Stimulated activated CD8-positive, alpha-beta memory T cell treated with anti-CD3 and anti-CD28 coated beads, Interleukin-12 subunit alpha, Interleukin-12 subunit beta, amount 100 ng/mL, for 4 hours (primary cell): ENCODE results near the gene MID2.
"Not testable (repeated sequence)": the region's sequence is repeated elsewhere in the genome, so short reads cannot be mapped to it uniquely, and the experiment has no call there.

Source experiments
- DNase-seq: peaks from one replicate; pipeline ENCODE4 v3.0.0-alpha.2; 2020; ENCODE audit warnings: low read depth

MID2 gene, protein sequence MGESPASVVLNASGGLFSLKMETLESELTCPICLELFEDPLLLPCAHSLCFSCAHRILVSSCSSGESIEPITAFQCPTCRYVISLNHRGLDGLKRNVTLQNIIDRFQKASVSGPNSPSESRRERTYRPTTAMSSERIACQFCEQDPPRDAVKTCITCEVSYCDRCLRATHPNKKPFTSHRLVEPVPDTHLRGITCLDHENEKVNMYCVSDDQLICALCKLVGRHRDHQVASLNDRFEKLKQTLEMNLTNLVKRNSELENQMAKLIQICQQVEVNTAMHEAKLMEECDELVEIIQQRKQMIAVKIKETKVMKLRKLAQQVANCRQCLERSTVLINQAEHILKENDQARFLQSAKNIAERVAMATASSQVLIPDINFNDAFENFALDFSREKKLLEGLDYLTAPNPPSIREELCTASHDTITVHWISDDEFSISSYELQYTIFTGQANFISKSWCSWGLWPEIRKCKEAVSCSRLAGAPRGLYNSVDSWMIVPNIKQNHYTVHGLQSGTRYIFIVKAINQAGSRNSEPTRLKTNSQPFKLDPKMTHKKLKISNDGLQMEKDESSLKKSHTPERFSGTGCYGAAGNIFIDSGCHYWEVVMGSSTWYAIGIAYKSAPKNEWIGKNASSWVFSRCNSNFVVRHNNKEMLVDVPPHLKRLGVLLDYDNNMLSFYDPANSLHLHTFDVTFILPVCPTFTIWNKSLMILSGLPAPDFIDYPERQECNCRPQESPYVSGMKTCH

DNA sequence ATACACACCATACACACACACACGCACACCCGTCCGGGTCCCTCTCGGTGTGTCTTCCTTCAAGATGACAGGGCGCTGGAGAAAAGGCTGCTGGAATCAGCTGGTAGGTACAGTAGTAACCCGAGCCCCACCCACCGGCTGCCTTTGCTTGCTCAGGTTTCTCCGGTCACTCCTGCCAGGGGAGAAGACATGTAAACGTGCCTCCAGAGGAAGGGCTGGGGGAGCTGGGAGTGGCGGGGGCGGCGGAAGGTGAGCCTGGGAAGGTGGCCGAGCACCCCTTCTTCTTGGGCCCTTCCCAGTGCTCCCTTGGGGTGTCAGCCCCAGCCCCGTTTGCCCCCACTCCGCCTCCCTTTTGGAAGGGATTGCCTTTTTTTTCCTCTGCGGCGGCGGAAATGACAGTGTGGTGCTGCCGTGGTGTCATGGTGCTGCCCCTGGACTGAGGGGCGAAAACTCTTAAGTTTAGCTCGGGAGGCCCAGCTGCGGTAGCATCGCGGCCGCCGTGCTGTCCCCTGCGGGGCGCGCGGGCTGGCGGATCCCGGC is at the start of gene MID2:
TSS of gene MID2 (plus strand) at position 169 of the 540 bp plus-strand sequence. CDS start 561 bp downstream, outside the sequence.
- peak; percentile 8 for DNase-seq

DNA sequence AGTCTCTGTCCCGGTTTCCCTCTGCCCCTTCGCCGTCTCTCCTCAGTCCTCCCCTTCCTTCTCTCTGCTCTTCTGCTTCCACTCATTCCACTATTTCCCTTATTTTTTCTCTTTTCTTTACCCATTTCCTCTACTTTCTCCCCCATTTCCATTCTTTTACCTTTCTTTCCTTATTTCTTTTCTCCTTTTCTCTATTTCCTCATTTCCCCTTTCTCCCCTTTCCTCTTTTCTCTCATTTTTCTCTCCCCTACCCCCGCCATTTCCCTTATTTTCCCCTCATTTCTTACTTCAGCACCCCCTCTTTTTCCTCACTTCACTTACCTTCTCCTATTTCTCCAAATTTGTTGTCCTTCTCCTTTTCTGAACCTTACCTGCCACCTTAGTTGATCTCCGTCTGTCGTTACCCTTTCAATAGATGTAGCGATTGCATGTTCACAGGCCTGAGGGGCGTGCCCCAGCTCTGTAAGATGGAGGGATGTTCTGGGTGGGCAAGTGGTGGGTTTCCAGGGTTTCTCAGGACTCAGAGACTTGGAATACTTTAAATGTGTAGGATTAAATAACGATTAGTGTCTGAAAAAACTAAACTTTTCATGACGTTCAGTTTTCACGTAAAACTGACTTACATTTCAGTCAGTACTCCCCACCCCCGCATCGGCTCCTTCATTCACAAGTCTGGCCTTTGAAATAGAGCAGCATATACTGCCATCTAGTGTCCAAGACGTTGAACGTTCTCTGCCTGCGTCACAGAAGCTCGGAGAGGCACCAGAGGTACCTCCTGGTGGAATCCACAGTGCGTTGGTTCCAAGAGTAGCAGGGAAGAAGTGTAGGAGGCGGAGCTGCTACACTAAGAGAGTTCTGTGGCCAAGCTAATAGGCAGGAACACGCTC is 48.8 kb upstream of the MID2 start:
- DNase-seq: peak; percentile 51

DNA sequence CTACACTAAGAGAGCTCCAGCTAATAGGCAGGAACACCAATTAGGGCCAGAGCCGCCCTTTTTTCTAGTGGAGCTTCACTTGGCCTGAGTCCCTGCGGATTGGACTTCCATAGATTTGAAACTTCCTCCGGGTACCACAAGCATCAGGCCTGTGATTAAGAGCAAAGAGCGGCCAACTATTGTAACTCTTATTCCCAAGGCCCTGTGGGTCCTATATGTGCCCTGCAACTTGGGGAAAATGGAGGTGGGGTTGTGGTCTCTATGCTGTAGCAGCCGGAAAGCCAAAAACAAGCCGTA is 48.2 kb upstream of the MID2 start, which contains the start of gene NCBP2L:
TSS of gene NCBP2L (plus strand) at position 198 of the 297 bp plus-strand sequence. CDS start 16,488 bp downstream, outside the sequence.
- DNase-seq: no peak

DNA sequence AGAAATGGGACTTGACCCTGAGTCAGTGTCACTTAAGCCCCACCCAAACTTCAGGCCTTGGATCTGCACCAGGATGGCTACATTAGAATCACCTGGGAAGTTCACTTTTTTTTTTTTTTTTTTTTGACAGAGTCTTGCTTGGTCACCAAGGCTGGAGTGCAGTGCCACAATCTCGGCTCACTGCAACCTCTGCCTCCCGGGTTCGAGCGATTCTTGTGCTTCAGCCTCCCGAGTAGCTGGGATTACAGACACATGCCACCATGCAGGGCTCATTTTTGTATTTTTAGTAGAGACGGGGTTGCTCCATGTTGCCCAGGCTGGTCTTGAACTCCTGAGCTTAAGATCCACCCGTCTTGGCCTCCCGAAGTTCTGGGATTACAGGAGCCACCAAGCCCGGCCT is 45.1 kb upstream of the MID2 start:
- no peak for DNase-seq

DNA sequence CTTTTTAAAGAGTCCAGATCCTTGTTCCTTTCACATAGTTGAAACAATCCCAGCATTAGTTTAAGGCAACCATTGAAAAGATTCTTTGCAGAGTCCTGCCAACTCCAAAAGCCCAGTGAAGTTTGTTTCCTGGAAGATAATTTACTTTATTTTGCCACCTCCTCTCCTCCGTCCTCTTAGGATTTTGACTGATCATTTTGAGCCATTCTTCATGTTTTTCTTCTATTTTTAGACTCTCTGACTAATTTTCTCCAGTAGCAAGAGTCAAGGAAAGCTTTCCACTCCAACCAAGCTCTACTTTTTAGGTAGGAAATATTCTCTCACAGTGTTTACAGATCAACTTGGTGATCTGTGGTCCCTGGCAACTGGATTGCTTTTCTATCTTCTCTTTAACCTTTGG is 37.8 kb upstream of the MID2 start:
- DNase-seq: no peak

DNA sequence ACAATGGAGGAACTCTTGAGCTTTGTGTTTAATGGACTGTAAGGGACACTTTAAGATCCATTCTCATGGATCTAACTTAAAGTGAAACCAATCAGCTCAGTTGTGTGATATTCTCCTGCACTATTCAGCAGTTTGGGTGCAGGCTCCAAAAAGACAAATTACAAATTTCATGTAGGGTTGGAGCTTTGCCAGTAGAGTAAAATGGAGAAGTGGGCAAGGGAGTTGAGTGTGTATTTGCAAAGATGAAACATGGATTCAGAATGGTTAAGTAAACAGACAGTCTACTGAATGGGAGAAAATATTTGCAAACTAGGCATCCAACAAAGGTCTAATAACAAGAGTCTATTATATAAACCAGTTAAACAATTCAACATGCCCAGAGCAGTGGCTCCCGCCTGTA is 21.2 kb upstream of the MID2 start:
- no peak for DNase-seq

DNA sequence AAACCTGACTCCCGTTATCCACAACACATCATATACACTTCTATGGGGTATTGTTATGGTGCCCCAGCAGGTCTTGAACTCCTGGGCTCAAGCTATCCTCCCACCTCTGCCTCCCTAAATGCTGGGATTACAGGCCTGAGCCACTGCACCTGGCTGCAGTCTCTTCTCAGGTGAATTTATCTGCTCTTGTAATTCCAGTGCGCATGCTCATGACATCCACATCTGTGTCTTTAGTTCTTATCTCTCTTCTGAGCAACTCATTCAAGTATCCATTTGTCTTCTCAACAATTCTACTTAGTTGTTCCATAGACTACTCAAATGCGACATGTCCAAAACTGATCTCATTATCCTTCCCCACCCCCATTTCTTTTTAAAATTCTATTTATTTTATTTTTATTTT is 20.5 kb upstream of the MID2 start:
- DNase-seq: no peak

DNA sequence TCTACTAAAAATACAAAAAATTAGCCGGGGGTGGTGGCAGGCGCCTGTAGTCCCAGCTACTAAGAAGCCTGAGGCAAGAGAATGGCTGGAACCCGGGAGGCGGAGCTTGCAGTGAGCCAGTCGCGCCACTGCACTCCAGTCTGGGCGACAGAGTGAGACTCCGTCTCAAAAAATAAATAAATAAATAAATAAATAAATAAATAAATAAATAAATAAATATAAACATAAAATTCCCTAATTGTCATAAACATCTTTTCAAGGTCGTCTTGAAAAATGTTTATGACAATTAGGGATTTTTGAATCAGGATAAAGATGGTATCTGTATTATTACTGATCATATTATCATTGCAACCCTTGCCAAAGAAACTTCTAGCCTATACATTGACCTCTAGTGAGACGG is 15.6 kb upstream of the MID2 start:
- DNase-seq: not testable (repeated sequence)

DNA sequence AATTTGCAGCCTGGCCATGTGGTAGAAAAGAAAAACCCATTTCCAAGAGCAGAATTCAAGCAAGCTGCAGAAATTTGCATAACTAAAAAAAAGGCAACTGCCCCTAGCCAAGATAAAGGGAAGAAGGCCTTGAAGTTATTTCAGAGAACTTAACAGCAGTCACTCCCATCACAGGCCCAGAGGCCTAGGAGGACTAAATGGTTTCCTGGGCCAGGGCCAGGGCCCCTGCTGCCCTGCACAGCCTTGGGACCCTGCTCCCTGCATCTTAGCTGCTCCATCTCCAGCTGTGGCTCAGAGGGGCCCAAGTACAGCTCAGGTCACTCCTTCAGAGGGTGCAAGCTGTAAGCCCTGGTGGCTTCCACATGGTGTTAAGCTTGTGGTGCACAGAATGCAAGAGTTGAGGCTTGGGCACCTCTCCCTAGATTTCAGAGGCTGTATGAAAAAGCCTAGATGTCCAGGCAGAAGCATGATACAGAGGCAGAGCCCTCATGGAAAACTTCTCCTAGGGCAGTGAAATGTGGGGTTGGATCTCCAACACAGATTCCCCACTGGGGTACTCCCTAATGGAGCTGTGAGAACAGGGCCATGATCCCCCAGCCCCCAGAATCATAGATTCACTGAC is 6.7 kb upstream of the MID2 start:
- no peak for DNase-seq

DNA sequence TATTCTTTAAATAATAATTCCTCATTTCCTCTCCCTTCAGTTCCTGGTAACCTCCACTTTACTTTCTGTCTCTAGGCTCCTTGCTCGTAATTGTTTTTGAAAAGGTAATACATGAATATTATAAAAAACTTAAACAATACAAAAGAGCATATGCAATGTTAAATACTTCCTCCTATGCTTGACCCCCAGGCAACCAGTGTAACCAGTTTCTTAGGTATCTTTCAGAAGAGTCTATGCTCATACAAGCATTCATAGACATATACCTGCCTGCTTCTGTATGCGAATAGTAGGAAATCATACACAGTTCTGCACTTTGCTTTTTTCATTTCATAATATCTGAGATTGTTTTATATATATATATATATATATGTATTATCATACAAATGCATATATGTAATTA is 2.6 kb upstream of the MID2 start:
- DNase-seq: no peak

DNA sequence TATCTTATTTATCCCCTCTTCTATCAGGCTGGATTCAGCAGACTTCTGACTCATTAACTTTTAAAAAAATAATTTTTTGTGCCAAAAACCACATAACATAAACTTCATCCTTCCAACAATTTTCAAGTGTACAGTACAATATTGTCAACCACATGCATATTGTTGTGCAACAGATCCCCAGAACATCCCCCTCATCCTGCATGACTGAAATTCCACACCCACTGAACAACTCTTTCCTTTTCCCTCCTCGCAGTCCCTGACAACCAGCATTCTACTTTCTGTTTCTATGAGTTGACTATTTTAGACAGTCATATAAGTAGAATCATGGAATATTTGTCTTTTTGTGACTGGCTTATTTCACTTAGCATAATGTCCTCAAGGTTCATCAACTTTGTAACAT is 2.2 kb upstream of the MID2 start:
- no peak for DNase-seq

DNA sequence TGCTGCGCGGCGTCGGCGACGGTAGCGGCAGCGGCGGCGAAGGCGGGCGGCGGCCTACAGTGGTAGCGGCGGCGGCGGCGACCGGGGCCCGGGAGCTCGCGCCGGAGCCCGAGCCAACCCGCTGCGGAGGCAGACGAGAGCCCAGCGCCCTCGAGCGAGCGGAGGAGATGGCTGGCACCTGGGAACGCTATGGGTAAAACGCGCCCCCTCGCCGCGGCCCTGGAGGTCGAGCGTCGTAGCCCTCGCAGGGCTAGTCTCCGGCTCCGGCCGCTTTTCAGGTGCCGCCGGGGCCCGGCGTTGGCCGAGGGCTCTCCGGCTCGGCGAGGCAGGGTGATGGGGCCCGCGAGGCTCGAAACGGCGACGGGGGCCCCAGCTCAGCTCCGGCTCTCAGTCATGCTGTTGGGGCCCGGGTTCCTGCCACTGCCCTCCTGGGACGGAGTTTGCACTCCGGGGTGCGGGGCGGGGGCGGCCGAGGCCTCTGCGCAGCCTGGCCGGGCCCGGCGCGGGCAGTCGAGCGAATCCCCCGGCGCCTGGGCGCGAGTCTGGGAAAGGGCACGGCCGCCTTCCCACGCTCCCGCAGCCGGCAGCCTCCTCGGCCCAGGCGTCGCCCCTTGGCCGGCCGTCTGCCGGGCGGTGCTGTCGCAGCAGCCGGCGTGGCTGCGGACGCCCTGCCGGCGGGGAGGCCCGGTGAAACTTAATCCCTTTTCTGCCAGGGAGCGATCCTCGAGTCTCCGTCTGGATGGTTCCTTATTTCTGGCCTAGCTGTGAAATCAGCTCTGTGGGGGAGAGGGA is 768 bp downstream of the MID2 start:
- DNase-seq: peak; percentile 11

DNA sequence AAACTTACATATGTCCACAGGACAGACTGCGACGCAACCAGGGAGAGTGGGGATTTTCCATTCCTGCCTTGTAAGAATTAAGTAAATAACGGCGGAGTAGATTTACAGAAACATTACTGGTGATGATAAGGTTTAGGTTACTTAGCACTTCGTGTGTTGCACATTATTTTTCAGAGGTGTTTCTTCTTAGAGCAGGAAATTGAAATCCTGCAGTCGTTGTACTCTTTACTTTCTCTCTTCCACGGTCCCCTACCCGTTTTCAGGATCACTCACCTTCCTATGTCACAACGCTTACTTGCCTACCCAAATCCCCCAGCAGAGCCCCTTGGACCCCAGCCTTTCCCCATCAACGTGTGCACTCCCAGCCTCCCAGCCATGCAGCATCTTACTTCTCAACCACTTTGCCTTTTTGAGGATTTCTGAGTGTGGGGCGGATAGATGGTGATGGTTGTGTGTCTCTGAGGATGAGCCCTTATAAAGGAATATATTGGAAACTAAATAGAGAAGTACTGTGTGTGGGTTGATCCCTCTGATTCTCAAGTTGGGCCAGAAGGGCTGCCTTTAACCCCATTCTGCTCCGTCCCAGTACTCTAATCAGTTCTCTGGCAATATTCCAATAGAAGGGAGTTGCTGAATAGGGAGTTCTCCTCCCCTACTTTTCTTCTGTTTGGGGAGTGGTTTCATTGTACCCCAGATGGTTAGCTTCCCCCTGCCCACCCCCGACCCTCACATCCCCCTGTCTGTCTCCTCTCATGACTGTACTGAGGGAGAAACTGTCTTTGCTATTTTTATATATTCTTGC is 1.6 kb downstream of the MID2 start:
- DNase-seq: no peak

DNA sequence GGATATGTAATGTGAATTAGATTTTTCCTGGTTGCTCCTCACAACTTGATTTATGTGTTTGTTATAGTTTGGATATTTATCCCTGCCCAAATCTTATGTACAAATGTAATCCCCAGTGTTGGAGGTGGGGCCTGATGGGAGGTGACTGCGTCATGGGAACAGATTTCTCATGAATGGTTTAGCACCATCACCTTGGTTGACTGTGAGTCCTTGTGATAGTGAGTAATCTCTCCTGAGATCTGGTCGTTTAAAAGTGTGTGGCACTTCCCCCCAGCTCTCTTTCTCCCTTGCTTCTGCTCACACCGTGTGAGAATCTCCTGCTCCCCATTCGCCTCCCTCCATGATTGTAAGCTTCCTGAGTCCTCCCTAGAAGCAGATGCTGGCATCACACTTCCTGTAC is 2.2 kb downstream of the MID2 start:
- no peak for DNase-seq

DNA sequence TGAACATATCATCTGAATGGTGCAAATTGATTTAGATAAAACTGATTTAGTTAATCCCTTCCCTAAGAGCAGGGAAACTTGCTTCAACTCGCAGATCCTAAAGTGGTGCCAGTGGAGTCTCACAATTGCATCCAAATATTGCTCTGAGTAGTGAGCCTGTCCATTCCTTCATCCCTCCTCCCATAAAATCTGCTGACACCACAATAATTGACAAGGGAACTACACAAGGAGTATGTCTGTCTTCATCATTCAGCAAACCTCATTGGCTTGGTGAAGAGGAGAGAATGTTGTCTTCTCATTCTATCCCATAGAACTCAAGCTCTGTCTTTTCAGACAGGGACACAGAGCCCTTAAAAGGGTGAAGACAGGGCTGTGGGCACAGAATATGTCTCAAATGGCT is 4.2 kb downstream of the MID2 start:
- no peak for DNase-seq

DNA sequence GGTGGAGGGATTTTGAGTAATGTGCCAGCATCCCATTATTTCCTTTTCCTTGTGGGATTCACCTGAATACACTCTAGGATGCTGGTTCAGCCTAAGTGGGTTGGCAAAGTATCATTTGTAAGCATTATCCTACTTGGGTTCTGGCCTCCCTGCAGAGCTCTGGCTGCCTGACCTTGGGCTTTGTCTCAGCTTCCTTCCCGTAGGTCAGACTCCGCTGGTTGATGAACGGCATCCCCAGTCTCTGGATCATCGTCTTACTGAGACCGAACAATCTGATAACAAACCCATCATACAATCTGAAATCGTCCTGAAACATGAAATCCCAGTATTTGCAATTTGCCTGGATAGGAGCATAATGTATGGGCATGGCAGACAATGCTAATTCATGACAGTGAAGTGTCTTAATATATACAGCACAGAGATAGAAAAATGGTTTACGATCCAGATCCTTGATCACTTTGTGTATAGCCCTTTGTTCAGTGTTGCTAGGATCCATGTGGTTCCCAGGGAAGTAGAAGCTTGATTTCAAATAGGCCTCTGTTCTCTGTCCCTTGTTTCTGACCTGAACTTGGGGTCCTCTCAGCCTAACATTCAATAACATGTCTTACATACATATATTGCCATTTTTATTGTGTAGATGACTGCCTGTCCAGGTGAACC is 5.5 kb downstream of the MID2 start:
- no peak for DNase-seq

DNA sequence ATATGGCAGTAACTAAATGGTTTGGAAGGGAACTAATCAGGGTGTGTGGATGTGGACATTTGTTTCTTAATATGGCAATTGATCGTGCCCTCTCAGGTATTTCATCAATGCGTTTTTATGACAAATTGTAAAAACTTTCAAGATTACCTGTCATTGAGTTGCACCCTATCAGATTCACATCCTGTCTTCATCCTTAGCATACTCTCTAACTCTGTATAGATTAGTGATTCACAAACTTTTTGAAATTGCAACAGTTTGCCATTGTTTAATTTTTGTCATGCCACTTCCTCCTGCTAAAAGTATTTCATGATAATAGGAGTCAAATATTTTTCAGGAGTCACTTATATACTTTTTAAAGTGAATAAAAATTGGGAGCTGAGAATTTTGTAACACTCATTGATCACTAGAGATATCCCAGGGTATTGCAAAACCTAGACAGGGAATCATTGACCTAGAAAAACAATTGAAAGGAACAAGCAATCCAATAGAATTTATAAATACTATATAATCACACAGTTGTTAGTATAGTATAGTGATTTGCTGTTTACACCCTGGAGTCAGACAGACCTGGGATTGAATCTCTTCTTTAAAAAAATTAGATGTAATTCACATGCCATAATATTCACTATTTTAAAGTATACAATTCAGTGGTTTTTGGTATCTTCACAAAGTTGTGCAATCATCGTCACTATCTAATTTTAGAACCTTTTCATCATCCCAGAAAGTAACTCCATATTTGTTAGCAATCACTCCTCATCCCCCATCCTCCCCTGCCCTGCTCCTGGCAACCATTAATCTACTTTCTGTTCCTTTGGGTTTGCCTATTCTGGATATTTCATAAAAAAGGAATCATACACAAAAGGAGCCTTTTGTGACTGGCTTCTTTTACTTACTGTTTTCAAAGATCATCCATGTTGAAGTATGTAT is 8.9 kb downstream of the MID2 start:
- no peak for DNase-seq

DNA sequence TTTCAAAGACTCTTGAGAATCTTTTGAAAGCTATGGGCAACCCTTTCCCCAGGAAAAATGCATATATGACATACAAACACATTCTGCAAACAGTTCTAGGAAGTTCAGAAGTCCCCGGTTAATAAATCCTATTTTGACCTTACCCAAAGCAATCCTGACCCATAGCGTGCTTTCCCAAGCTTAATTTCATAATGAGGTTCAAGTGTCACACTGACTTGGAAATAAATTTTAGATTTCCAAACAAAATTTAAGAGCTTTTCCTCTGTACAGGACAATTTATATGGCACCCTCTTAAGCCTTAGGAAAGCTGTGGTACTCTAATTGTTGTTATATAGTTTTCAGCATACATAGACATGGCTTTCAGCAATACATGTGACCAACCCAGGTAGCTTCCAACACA is 11.3 kb downstream of the MID2 start:
- DNase-seq: no peak

DNA sequence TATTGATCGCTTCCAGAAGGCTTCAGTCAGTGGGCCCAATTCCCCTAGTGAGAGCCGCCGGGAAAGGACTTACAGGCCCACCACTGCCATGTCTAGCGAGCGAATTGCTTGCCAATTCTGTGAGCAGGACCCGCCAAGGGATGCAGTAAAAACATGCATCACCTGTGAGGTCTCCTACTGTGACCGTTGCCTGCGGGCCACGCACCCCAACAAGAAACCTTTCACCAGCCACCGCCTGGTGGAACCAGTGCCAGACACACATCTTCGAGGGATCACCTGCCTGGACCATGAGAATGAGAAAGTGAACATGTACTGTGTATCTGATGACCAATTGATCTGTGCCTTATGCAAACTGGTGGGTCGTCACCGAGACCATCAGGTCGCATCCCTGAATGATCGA is 15.3 kb downstream of the MID2 start:
- no peak for DNase-seq
